ENCODE results near the gene KLHL2.

The KLHL2 gene

DNA sequence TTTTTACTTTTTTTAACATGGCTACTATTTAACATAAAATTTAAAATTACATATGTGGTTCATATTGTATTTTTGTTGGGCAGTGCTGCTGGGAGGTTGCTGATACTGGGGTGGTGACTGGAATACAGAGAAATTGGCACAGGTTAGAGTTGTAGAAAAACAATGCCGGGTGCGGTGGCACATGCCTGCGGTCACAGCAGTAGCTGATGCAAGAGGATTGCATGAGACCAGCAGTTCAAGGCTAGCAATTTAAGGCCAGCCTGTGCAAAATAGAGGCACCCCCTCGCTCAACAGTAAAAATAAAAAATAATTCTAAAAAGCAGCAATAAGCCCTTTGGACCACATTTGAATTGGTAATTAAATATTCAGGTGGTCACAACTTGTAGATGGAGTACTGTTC is 159.7 kb downstream of the KLHL2 start:
- no peaks in the 10 kb centered on the region for H3K4me1 Mint-ChIP-seq
- H3K27ac Mint-ChIP-seq: no peak overlapping the region
- H3K4me3 Mint-ChIP-seq: no peak overlapping the region
- DNase-seq (no peak), ATAC-seq (no peak)
- no peaks in the 10 kb centered on the region for H3K9me3 Mint-ChIP-seq
- H3K27me3 Mint-ChIP-seq: peaks cover 8% of the 10 kb centered on the region

DNA sequence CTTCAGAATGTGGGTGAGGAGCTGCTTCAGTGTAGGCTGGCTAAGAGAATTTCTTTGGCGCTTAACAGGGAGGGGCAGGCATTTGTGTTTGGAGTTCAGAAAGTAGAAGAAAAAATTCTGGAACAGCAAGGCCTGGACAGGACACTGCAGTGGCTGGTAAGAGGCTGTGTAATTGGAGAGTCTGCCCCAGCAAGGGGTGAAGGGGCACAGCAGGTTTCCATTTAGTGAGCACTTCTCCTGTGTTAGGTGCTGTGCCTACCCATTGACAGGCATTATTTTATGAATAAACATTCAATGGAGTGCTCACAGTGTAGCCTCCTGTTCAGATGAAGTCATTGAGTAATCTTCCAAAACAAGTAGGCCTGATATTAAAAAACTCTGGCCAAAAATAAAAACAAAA is 160.8 kb downstream of the KLHL2 start:
- no peak overlapping the region for H3K4me3 Mint-ChIP-seq
- ATAC-seq (no peak), DNase-seq (no peak)
- H3K4me1 Mint-ChIP-seq: no peaks in the 10 kb centered on the region
- H3K9me3 Mint-ChIP-seq: no peaks in the 10 kb centered on the region
- no peak overlapping the region for H3K27ac Mint-ChIP-seq
- H3K27me3 Mint-ChIP-seq: peaks cover 3% of the 10 kb centered on the region

DNA sequence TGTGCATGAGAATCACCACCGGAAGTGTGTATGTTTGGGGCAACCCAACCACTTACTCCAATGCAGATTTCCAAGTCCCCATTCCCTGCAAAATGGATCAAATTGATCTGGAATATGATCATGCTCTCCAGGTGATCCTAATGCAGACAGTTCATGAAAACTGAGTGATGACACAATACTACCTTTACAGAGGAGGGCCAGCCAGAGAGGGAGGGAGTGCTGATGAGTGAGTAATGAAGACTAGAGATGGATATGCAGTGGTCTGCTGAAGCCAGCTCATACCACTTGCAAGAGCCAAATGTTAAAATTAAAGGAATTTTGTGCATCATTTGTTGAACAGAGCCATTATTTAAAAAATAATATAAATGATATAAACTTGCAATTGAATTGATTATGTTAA is 161.2 kb downstream of the KLHL2 start:
- no peak for DNase-seq
- Mint-ChIP-seq H3K4me3 (no peak overlapping the region), H3K27ac (no peak overlapping the region), H3K9me3 (peaks cover 0 to under 1% of the 10 kb centered on the region in 2 donors), H3K27me3 (no peaks in the 10 kb centered on the region), H3K4me1 (no peaks in the 10 kb centered on the region)
- ATAC-seq: peak; percentile 23

DNA sequence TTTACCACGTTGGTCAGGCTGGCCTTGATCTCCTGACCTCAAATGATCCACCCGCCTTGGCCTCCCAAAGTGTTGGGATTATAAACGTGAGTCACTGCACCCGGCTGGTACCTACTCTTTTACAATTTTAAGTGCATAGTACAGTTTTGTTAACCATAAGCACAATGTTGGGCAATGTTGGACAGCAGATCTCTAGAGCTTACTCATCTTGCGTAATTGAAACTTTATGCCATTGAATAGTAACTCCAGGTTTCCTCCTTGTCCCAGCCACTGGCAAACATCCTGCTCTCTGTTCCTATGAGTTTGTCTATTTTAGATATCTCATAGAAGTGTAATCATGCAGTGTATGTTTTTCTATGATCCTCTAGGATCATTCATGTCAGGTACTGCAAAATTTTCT is 162.2 kb downstream of the KLHL2 start:
- peaks cover 0 to 10% of the 10 kb centered on the region in 2 donors for H3K9me3 Mint-ChIP-seq
- ATAC-seq (no peak), DNase-seq (no peak)
- H3K4me3 Mint-ChIP-seq: no peak overlapping the region
- no peak overlapping the region for H3K27ac Mint-ChIP-seq
- peaks cover 5% of the 10 kb centered on the region for H3K27me3 Mint-ChIP-seq
- H3K4me1 Mint-ChIP-seq: no peaks in the 10 kb centered on the region

DNA sequence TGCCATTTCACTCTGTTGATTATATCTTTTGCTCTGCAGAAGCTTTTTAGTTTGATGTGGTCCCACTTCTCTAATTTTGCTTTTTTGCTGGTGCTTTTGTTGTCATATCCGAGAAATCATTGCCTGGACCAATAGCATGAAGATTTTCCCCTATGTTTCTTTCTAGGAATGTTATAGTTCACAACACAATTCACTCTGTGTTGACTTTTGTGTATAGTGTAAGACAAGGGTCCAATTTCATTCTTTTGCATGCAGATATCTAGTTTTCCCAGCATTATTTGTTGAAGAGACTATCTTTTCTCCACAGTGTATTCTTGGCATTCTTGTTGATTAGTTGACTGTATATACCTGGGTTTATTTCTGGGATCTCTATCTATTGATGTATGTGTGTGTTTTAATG is 163.2 kb downstream of the KLHL2 start:
- H3K27me3 Mint-ChIP-seq: peaks cover 15% of the 10 kb centered on the region
- ATAC-seq (no peak), DNase-seq (no peak)
- H3K9me3 Mint-ChIP-seq: peaks cover 0 to 12% of the 10 kb centered on the region in 2 donors
- H3K27ac Mint-ChIP-seq: no peak overlapping the region
- H3K4me3 Mint-ChIP-seq: no peak overlapping the region
- peaks cover 4% of the 10 kb centered on the region for H3K4me1 Mint-ChIP-seq

All from stimulated activated naive CD8-positive, alpha-beta T cell treated with anti-CD3 and anti-CD28 coated beads, Interleukin-15, amount 100 ng/mL, for 72 hours (primary cell).